Right ventricle myocardium superior (tissue), 1 donor: ENCODE data around the gene PBX2. TPM values are rescaled to one million over a fixed set of nuclear protein-coding genes. Genes with fewer than 3 reads are reported as not detected.
"Not testable (repeated sequence)": the region's sequence is repeated elsewhere in the genome, so short reads cannot be mapped to it uniquely, and the experiment has no call there.

Experiments used
- ATAC-seq: fragments of 200-7000 bp; cut with Tn5 transposase; one replicate; pipeline ENCODE4 v1.9.1; 2020; ENCODE audit warnings: mild to moderate bottlenecking; ENCODE audit not compliant: poor library complexity
- DNase-seq: peaks from one replicate; pipeline ENCODE4 v3.0.0-alpha.2; 2020
- intact Hi-C: fragments of 100-400 bp; cut with DNase I; formaldehyde crosslinking; loops from one replicate; pipeline ENCODE4 v1.11.2; 2022
- total RNA-seq: library from RNA; stranded (reverse); fragmentation: NEBNext Ultra II Directional; extraction: Animal tissue kit (Norgen Biotek cat#: 25700); gene quantifications from one replicate; pipeline ENCODE4 v1.2.1, GENCODE V29; 2021
- donor health status: DM: no; HTN: yes; CAD: no; lungs with severe emphysema.

The PBX2 gene
- total RNA-seq, 1 donor from 2014 or later: 39.1 TPM

DNA sequence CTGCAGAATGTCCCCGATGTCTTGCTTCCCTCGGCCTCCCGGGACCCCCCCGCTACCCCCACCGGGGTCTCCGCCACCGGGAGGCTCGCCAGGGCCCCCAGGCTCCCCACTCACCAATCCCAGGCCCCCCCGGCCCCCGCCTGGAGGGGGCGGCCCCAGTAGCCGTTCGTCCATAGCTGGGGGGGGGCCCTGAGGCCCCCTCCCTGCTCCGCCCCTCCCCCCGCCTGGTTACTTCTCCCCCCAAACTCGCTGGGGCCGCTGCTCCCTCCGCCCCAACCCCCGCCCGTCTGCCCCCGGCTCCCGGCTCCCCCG is 304 bp downstream of the PBX2 start:
- intact Hi-C loops: no loop called here
- DNase-seq: no peak
- peak; percentile 3 for ATAC-seq

GRCh38 chr6:32189069-32189741 is 797 bp downstream of the PBX2 start:
- no peak for DNase-seq
- intact Hi-C loops: no loop called here
- ATAC-seq: peak; percentile 0

GRCh38 chr6:32188381-32189068 is 1.5 kb downstream of the PBX2 start:
- intact Hi-C loops: no loop called here
- DNase-seq (no peak), ATAC-seq (no peak)

GRCh38 chr6:32187725-32188380 is 2.1 kb downstream of the PBX2 start:
- not testable (repeated sequence) for ATAC-seq

GRCh38 chr6:32187009-32187709 is 2.8 kb downstream of the PBX2 start:
- intact Hi-C loops: no loop called here
- ATAC-seq: no peak
- DNase-seq: no peak

More at GRCh38 chr6:32187725-32188380, 2.1 kb downstream of the PBX2 start:
- DNase-seq, intact Hi-C loops: not testable (repeated sequence)

DNA sequence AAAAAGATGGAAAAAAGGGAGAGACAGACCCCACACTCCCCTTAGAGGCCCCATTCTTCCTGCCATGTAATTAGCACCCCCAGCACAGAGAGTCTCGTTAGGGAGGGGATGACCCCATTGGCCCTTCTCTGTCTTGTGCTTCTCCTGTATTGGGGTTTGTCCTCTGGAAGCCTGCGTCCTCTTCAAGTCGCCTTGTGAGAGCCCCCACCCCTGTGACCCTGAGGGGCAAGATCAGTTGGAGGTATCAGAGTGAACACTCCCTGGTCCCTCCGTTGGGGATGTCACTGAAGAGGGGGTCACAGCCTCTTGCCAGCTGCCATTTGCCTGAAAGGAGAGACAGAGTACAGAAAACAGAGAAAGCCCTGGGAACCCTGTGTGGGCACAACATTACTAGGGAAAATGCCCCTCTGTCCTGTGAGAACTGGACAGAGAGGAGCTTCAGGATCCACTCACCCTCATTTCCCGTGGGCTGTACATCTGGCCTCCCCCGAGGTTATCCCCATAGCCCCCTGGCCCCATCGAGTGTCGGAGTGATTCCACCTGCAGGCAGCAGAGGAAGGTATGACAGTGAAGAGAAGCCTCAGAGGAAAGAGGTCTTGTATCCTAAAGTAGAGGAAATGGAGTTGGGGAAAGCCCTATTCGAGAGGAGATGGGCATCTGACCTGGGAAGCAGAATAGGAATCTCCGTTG is 3.7 kb downstream of the PBX2 start:
- ATAC-seq, intact Hi-C loops, DNase-seq: not testable (repeated sequence)

GRCh38 chr6:32185681-32186131 is 4.3 kb downstream of the PBX2 start:
- DNase-seq (peak; percentile 89), ATAC-seq (peak; percentile 66)
- intact Hi-C loops: not testable (repeated sequence)

GRCh38 chr6:32184084-32184640 is 5.8 kb downstream of the PBX2 start, which contains the start of gene AGER:
Gene AGER (minus strand): TSS chr6:32184253. CDS start chr6:32184222, 31 bp downstream.
- intact Hi-C loops: no loop called here
- DNase-seq (no peak), ATAC-seq (no peak)

DNA sequence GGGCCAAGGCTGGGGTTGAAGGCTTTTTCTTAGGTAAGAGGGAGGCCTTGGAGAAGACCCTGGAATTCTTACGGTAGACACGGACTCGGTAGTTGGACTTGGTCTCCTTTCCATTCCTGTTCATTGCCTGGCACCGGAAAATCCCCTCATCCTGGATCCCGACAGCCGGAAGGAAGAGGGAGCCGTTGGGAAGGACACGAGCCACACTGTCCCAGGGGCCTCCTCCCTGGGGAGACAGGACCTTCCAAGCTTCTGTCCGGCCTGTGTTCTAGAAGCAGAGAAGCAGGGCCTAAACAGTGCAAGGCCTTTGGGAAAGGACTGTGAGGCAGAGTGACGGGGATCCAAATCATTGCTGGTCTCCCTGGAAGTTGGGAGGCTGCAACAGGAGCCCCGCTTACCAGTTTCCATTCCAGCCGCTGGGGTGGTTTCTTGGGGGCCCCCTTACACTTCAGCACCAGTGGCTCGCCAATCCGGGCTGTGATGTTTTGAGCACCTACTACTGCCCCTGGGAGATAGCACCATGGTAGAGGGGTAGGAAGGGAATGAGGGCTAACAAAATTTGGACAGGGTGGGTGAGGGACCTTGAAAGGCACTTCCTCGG is 6.4 kb downstream of the PBX2 start:
- DNase-seq (no peak), ATAC-seq (no peak)
- intact Hi-C loops: no loop called here

GRCh38 chr6:32183030-32183429 is 7.0 kb downstream of the PBX2 start:
- intact Hi-C loops: no loop called here
- DNase-seq: no peak

GRCh38 chr6:32182555-32182981 is 7.4 kb downstream of the PBX2 start:
- DNase-seq: no peak
- ATAC-seq: no peak
- intact Hi-C loops: no loop called here

More at GRCh38 chr6:32183030-32183429, 7.0 kb downstream of the PBX2 start:
- no peak for ATAC-seq

GRCh38 chr6:32181915-32182529 is 8.0 kb downstream of the PBX2 start:
- DNase-seq: no peak
- intact Hi-C loops: no loop called here

DNA sequence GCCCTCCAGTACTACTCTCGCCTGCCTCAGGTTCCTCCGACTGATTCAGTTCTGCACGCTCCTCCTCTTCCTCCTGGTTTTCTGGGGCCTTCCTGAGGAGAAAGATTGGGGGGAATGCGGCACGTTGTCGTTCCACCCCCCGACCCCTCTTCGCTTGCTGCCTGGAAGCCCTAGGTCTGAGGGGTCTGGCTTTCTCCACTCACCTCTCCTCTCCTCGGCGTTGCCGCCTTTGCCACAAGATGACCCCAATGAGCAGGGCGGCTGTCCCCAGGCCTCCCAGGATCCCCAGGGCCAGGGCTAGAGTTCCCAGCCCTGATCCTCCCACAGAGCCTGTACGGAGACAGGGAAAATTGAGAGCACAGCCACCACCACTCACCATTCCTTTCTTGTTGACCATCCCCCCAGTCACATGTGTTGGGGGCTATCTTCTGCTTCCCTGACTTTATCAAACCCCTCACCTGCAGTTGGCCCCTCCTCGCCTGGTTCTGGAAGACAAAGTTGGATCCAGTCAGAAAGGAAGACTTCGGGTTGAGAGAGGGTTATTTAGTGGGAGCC is 8.8 kb downstream of the PBX2 start:
- DNase-seq (no peak), ATAC-seq (no peak)
- intact Hi-C loops: no loop called here

More at GRCh38 chr6:32181915-32182529, 8.0 kb downstream of the PBX2 start:
- no peak for ATAC-seq

DNA sequence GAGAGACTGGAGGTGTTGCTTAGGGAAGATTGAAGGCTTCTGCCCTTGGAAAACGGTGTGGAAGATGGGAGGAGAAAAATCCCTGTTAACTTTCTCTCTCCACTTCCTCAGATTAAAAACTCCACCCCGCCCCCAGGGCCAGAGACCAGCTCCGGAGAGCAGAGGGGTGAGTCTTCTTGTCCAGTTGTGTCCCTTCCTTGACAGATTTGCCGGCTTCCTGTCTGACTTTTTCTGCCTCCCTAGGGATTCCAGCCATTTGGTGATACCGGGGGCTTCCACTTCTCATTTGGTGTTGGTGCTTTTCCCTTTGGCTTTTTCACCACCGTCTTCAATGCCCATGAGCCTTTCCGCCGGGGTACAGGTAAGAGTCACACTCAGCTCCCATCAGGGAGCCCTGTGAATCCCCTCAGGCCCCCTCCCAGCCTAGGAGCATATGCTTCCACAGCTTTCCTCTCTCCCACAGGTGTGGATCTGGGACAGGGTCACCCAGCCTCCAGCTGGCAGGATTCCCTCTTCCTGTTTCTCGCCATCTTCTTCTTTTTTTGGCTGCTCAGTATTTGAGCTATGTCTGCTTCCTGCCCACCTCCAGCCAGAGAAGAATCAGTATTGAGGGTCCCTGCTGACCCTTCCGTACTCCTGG is 10.1 kb downstream of the PBX2 start:
- ATAC-seq: no peak
- DNase-seq: no peak
- intact Hi-C loops: no loop called here

GRCh38 chr6:32178547-32179440 is 11.2 kb downstream of the PBX2 start:
- ATAC-seq (no peak), DNase-seq (no peak)
- intact Hi-C loops: no loop called here
